Mammary epithelial cell (primary cell): ENCODE measurements around the gene HGS.

Experiments used
- EZH2 ChIP-seq: IDR thresholded peaks from 2 replicates; pipeline ENCODE4 v1.6.1; 2012; ENCODE audit warnings: low read length, inconsistent platforms, borderline replicate concordance
- TF ChIP-seq, protein P1 (sequence below), 2 donors: IDR thresholded peaks in 1 of 2; conservative IDR thresholded peaks in 1 of 2; 2 replicates each; pipeline ENCODE4 v1.5.1; 2011 to 2012; ENCODE audit warnings: inconsistent platforms in 2 of 2, low read length in 2 of 2, mild to moderate bottlenecking in 2 of 2, control low read depth in 1 of 2, low read depth in 1 of 2; ENCODE audit not compliant: insufficient read depth in 1 of 2; ENCODE audit errors: extremely low read depth in 1 of 2

DNA sequence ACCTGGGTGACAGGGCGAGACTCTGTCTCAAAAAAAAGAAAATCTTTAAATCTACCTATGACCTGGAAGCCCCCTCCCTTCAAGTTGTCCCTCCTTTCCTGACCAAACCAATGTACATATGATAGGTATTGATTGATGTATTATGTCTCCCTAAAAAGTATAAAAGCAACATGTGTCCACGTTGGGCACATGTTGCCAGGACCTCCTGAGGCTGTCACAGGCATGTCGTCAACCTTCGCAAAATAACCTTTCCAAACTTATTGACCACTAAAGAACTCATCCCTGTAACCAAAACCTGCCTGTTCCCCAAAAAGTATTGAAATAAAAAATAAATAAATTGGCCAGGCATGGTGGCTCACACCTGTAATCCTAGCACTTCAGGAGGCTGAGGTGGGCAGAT, 21.8 kb upstream of the HGS start:
- TF ChIP-seq, protein P1, sequence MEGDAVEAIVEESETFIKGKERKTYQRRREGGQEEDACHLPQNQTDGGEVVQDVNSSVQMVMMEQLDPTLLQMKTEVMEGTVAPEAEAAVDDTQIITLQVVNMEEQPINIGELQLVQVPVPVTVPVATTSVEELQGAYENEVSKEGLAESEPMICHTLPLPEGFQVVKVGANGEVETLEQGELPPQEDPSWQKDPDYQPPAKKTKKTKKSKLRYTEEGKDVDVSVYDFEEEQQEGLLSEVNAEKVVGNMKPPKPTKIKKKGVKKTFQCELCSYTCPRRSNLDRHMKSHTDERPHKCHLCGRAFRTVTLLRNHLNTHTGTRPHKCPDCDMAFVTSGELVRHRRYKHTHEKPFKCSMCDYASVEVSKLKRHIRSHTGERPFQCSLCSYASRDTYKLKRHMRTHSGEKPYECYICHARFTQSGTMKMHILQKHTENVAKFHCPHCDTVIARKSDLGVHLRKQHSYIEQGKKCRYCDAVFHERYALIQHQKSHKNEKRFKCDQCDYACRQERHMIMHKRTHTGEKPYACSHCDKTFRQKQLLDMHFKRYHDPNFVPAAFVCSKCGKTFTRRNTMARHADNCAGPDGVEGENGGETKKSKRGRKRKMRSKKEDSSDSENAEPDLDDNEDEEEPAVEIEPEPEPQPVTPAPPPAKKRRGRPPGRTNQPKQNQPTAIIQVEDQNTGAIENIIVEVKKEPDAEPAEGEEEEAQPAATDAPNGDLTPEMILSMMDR (conservative IDR thresholded peaks at IDR 0.05 in 1 of 2, IDR thresholded peaks at IDR 0.05 in 1 of 2; ENCODE audit: extremely low read depth in 1 of 2, insufficient read depth in 1 of 2, low read depth in 1 of 2, low read length in 2 of 2): no peak
- no peak for TF ChIP-seq EZH2
